A673 (cell line): ENCODE results near the gene RAVER2. TPM values are rescaled to one million over a fixed set of nuclear protein-coding genes. Genes with fewer than 3 reads are reported as not detected.

Experiments
- BruUV-seq: library from RNA; stranded (reverse); fragments of 400-500 nt; replicated peaks from 2 replicates; lab custom pipeline; 2021; lab: Mats Ljungman, UMichigan
- CTCF ChIA-PET: fragments of 300-600 bp; sonication (Branson Sonifier 250); formaldehyde crosslinking; loops from one replicate; lab custom pipeline; 2022; ENCODE audit warnings: antibody characterized with exemption; lab: Charles Lee
- POLR2A ChIA-PET: fragments of 300-600 bp; sonication (Branson Sonifier 250); formaldehyde crosslinking; loops from one replicate; lab custom pipeline; 2022; ENCODE audit warnings: antibody characterized with exemption; ENCODE audit not compliant: low non-redundant PET; lab: Charles Lee
- DNase-seq: peaks from one replicate; pipeline ENCODE4 v3.0.0-alpha.2; 2015; ENCODE audit warnings: low spot score
- H3K27ac ChIP-seq: fragments of 200-600 bp; sonication (generic); 2 replicates; pipeline ENCODE4 v1.5.1; 2016; ENCODE audit warnings: mixed run types, low read depth, mild to moderate bottlenecking, mixed read lengths, antibody characterized with exemption, low read length; ENCODE audit not compliant: poor library complexity, severe bottlenecking
- H3K27me3 ChIP-seq: fragments of 200-600 bp; sonication (generic); replicated peaks from 2 replicates; pipeline ENCODE4 v1.6.1; 2017; ENCODE audit warnings: mixed run types, low read depth, mild to moderate bottlenecking, mixed read lengths, antibody characterized with exemption, low read length; ENCODE audit not compliant: insufficient read depth, poor library complexity
- H3K36me3 ChIP-seq: fragments of 200-600 bp; sonication (generic); 2 replicates; pipeline ENCODE4 v1.6.1; 2016; ENCODE audit warnings: mixed run types, mild to moderate bottlenecking, mixed read lengths, antibody characterized with exemption, low read length; ENCODE audit not compliant: insufficient read depth, poor library complexity, severe bottlenecking
- H3K4me1 ChIP-seq: fragments of 200-600 bp; sonication (generic); 2 replicates; pipeline ENCODE4 v1.6.1; 2017; ENCODE audit warnings: mixed run types, mild to moderate bottlenecking, mixed read lengths, antibody characterized with exemption, low read length; ENCODE audit not compliant: insufficient read depth, poor library complexity, severe bottlenecking
- H3K4me3 ChIP-seq: fragments of 200-600 bp; sonication (generic); 2 replicates; pipeline ENCODE4 v1.5.1; 2016; ENCODE audit warnings: low read depth, mixed run types, mild to moderate bottlenecking, mixed read lengths, low read length; ENCODE audit not compliant: poor library complexity, severe bottlenecking
- H3K9me3 ChIP-seq: fragments of 200-600 bp; sonication (generic); 2 replicates; pipeline ENCODE4 v1.6.1; 2016; ENCODE audit warnings: mixed run types, low read depth, mild to moderate bottlenecking, mixed read lengths, antibody characterized with exemption, low read length; ENCODE audit not compliant: poor library complexity, severe bottlenecking
- EZH2 ChIP-seq: fragments of 200-600 bp; sonication (generic); IDR thresholded peaks from 2 replicates; pipeline ENCODE4 v1.6.1; 2017; ENCODE audit warnings: borderline replicate concordance, low read depth, mild to moderate bottlenecking, mixed read lengths, antibody characterized with exemption, low read length; ENCODE audit not compliant: poor library complexity, severe bottlenecking
- intact Hi-C: fragments of 100-400 bp; cut with micrococcal nuclease; formaldehyde crosslinking; loops from one replicate; pipeline ENCODE4 v1.10.0; 2022; ENCODE audit not compliant: unreplicated experiment
- total RNA-seq: library from RNA; stranded (reverse); gene quantifications from 2 replicates; pipeline ENCODE4 v1.2.3, GENCODE V29; 2021
- TF ChIP-seq, protein P1 (sequence below): fragments of 300-800, 200-600 bp; sonication (generic); conservative IDR thresholded peaks from 2 replicates; pipeline ENCODE4 v1.5.1; 2017; ENCODE audit warnings: low read depth, mild to moderate bottlenecking, antibody characterized with exemption, low read length, moderate library complexity, mixed read lengths

RAVER2 gene
- total RNA-seq, 1 experiment from 2014 or later: 34.1 TPM

DNA sequence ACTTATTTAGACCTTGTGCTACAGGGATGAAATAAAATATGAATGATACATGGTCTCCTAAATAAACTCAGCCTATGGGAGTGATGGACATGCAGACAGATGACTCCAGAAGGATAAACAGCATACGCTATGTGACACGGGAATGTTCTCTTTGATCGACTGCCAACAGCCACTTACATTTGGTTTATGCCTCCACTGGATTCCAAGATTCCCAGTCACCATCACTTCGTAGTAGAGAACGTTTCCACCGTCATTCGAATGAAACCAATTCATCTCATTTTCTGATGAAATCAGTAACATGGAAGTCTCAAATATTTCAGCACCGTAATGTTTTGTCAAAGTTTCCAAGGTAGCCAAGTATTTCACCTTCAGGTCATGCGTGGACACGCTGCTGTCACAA lies 121.8 kb downstream of the RAVER2 start:
- Histone ChIP-seq H3K4me3 (no peak overlapping the region), H3K4me1 (peaks cover 11% of the 10 kb centered on the region), H3K36me3 (peaks cover 96% of the 10 kb centered on the region), H3K27me3 (no peaks in the 10 kb centered on the region), H3K9me3 (no peaks in the 10 kb centered on the region), H3K27ac (no peak overlapping the region)
- BruUV-seq: no TSS peak
- ChIA-PET POLR2A (no interaction called here), CTCF (no interaction called here)
- TF ChIP-seq EZH2: no peak
- TF ChIP-seq, protein P1, sequence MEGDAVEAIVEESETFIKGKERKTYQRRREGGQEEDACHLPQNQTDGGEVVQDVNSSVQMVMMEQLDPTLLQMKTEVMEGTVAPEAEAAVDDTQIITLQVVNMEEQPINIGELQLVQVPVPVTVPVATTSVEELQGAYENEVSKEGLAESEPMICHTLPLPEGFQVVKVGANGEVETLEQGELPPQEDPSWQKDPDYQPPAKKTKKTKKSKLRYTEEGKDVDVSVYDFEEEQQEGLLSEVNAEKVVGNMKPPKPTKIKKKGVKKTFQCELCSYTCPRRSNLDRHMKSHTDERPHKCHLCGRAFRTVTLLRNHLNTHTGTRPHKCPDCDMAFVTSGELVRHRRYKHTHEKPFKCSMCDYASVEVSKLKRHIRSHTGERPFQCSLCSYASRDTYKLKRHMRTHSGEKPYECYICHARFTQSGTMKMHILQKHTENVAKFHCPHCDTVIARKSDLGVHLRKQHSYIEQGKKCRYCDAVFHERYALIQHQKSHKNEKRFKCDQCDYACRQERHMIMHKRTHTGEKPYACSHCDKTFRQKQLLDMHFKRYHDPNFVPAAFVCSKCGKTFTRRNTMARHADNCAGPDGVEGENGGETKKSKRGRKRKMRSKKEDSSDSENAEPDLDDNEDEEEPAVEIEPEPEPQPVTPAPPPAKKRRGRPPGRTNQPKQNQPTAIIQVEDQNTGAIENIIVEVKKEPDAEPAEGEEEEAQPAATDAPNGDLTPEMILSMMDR: no peak
- no peak for DNase-seq
- intact Hi-C loops: no loop called here

DNA sequence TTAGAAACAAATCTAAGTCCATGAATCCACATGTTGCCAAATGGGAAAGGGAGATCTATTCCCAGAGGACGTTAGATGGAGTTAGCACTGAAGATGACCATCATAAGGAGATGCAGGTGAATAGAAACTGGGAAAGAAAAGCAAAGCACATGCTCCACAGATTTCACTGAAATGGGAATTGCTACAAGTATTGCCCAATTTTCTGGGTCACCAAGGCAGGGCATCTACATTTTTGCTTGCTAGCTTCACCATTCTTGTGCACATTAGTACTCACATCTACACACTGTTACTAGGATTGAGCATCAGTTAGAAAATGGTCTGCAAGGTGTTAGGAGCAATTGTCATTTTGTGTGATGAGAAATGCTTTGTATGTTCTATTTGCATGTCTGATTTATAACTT lies 122.4 kb downstream of the RAVER2 start:
- POLR2A ChIA-PET: no interaction called here
- intact Hi-C loops: no loop called here
- Histone ChIP-seq H3K9me3 (no peaks in the 10 kb centered on the region), H3K27me3 (no peaks in the 10 kb centered on the region), H3K4me3 (no peak overlapping the region), H3K36me3 (peaks cover 96% of the 10 kb centered on the region), H3K4me1 (peaks cover 11% of the 10 kb centered on the region), H3K27ac (no peak overlapping the region)
- CTCF ChIA-PET: no interaction called here
- no peak for DNase-seq
- TF ChIP-seq EZH2: no peak
- TF ChIP-seq, protein P1: no peak
- BruUV-seq: no TSS peak

DNA sequence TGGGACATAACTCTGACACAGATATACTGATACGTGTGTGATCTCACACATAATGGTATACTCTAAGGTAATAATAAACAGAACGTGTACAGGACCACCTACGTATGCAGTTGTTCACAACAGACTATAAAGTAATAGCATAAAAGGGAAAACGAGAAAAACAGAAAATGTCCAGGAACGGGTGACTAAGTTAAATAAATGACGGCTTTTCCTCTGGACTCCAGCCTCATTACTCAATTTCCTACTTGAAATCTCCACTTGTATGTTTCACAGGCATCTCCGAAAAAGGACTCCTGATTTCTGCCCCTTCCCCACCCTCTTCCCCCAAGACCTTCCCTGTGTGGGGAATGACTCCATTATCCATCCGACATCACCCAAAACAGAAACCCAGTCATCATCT lies 126.4 kb downstream of the RAVER2 start:
- ChIA-PET POLR2A (no interaction called here), CTCF (no interaction called here)
- Histone ChIP-seq H3K4me3 (no peak overlapping the region), H3K4me1 (no peaks in the 10 kb centered on the region), H3K36me3 (peaks cover 99% of the 10 kb centered on the region), H3K9me3 (no peaks in the 10 kb centered on the region), H3K27me3 (no peaks in the 10 kb centered on the region), H3K27ac (no peak overlapping the region)
- BruUV-seq: no TSS peak
- intact Hi-C loops: no loop called here
- no peak for DNase-seq
- no peak for TF ChIP-seq EZH2
- TF ChIP-seq, protein P1: no peak
